Parathyroid adenoma (tissue), 2 donors: ENCODE data around the gene CAMK2G.

Source experiments
- H2AFZ ChIP-seq: fragments of 300-600 bp; sonication (generic); one replicate; pipeline ENCODE4 v1.7.0; 2017; ENCODE audit warnings: antibody characterized with exemption, mild to moderate bottlenecking
- H3K27ac ChIP-seq: fragments of 300-600 bp; sonication (generic); one replicate; pipeline ENCODE4 v1.7.0; 2017
- H3K27me3 ChIP-seq: fragments of 300-600 bp; sonication (generic); one replicate; pipeline ENCODE4 v1.7.0; 2017; ENCODE audit warnings: low read length; ENCODE audit not compliant: control insufficient read depth, insufficient read depth
- H3K36me3 ChIP-seq: fragments of 300-600 bp; sonication (generic); one replicate; pipeline ENCODE4 v1.7.0; 2017; ENCODE audit warnings: low read length; ENCODE audit not compliant: control insufficient read depth, insufficient read depth
- H3K4me1 ChIP-seq: fragments of 300-600 bp; sonication (generic); one replicate; pipeline ENCODE4 v1.7.0; 2017; ENCODE audit warnings: control low read depth
- H3K4me2 ChIP-seq: fragments of 300-600 bp; sonication (generic); one replicate; pipeline ENCODE4 v1.7.0; 2017; ENCODE audit warnings: low read length
- H3K4me3 ChIP-seq: fragments of 300-600 bp; sonication (generic); one replicate; pipeline ENCODE4 v1.7.0; 2017; ENCODE audit warnings: low read depth, low read length
- H3K79me2 ChIP-seq: fragments of 300-600 bp; sonication (generic); one replicate; pipeline ENCODE4 v1.7.0; 2017; ENCODE audit warnings: control low read depth
- H3K9ac ChIP-seq: fragments of 300-600 bp; sonication (generic); one replicate; pipeline ENCODE4 v1.7.0; 2017; ENCODE audit warnings: mild to moderate bottlenecking
- H3K9me3 ChIP-seq: fragments of 300-600 bp; sonication (generic); one replicate; pipeline ENCODE4 v1.7.0; 2017; ENCODE audit warnings: low read length; ENCODE audit not compliant: control insufficient read depth
- TF ChIP-seq, protein P1 (sequence below): fragments of 300-600 bp; sonication (generic); IDR thresholded peaks from one replicate; pipeline ENCODE4 v1.7.0; 2017; ENCODE audit warnings: antibody characterized with exemption, mild to moderate bottlenecking
- donor health status: primary hyperparathyroidism.

CAMK2G gene

DNA sequence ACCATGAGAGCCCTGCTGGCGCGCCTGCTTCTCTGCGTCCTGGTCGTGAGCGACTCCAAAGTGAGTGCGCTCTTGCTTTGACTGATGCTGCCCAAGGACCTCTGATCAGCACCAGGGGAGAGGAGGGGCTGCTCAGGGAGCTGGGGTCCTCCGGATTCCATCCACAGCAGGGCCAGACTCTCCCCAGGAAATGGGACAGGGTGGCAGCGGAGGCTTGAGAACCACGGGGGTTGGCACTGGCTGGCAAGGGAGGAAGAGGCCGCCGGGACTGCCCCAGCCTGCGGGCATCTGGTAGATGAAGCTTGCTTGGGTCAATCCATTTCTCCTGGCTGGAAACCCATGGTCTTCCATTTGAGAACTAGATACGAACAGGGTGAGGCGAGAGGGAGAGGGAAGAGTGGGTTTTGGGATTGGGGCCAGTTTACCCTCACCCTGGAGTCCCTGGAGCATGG lies 37.2 kb upstream of the CAMK2G start:
- H3K36me3 ChIP-seq = no peaks in the 10 kb centered on the region
- H3K4me1 ChIP-seq = peaks cover 3% of the 10 kb centered on the region
- no peaks in the 10 kb centered on the region for H3K9me3 ChIP-seq
- no peak overlapping the region for H3K27ac ChIP-seq
- H2AFZ ChIP-seq = peak overlapping the region; percentile 80
- peak overlapping the region; percentile 16 for H3K4me2 ChIP-seq
- no peaks in the 10 kb centered on the region for H3K79me2 ChIP-seq
- H3K27me3 ChIP-seq = no peaks in the 10 kb centered on the region
- peak overlapping the region; percentile 3 for H3K4me3 ChIP-seq
- no peak overlapping the region for H3K9ac ChIP-seq
- TF ChIP-seq, protein P1, sequence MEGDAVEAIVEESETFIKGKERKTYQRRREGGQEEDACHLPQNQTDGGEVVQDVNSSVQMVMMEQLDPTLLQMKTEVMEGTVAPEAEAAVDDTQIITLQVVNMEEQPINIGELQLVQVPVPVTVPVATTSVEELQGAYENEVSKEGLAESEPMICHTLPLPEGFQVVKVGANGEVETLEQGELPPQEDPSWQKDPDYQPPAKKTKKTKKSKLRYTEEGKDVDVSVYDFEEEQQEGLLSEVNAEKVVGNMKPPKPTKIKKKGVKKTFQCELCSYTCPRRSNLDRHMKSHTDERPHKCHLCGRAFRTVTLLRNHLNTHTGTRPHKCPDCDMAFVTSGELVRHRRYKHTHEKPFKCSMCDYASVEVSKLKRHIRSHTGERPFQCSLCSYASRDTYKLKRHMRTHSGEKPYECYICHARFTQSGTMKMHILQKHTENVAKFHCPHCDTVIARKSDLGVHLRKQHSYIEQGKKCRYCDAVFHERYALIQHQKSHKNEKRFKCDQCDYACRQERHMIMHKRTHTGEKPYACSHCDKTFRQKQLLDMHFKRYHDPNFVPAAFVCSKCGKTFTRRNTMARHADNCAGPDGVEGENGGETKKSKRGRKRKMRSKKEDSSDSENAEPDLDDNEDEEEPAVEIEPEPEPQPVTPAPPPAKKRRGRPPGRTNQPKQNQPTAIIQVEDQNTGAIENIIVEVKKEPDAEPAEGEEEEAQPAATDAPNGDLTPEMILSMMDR = no peak

DNA sequence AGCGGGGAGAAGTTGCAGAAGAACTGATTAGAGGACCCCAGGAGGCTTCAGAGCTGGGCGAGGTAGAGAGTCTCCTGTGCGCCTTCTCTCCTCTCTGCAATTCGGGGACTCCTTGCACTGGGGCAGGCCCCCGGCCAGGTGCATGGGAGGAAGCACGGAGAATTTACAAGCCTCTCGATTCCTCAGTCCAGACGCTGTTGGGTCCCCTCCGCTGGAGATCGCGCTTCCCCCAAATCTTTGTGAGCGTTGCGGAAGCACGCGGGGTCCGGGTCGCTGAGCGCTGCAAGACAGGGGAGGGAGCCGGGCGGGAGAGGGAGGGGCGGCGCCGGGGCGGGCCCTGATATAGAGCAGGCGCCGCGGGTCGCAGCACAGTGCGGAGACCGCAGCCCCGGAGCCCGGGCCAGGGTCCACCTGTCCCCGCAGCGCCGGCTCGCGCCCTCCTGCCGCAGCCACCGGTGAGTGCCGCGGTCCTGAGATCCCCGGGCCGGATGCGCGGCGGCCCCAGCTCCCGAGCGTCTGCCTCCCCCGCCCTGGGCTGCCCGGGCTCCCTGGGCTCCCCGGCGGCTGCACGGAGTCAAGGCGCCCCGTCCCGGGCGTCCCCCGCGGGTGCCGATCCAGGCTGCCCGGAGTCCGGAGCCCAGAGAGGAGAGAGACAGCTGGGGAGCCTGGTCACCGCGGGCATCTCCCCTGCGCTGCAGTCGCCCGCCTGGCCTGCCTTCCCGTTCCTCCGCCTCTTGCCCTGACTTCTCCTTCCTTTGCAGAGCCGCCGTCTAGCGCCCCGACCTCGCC lies 36.6 kb upstream of the CAMK2G start, which contains the start of gene PLAU:
PLAU (plus strand) TSS at position 369 of the 789 bp plus-strand sequence. CDS start 424 bp downstream, outside the sequence.
- no peak within 1 kb of the TSS for H3K9ac ChIP-seq
- TF ChIP-seq, protein P1 = no peak
- no peaks in the 10 kb centered on the region for H3K9me3 ChIP-seq
- no peaks in the 10 kb centered on the region for H3K79me2 ChIP-seq
- peak within 1 kb of the TSS; percentile 80 for H2AFZ ChIP-seq
- no peaks in the 10 kb centered on the region for H3K36me3 ChIP-seq
- H3K4me1 ChIP-seq = peaks cover 3% of the 10 kb centered on the region
- no peaks in the 10 kb centered on the region for H3K27me3 ChIP-seq
- peak within 1 kb of the TSS; percentile 16 for H3K4me2 ChIP-seq
- H3K27ac ChIP-seq = no peak within 1 kb of the TSS
- H3K4me3 ChIP-seq = peak within 1 kb of the TSS; percentile 3

DNA sequence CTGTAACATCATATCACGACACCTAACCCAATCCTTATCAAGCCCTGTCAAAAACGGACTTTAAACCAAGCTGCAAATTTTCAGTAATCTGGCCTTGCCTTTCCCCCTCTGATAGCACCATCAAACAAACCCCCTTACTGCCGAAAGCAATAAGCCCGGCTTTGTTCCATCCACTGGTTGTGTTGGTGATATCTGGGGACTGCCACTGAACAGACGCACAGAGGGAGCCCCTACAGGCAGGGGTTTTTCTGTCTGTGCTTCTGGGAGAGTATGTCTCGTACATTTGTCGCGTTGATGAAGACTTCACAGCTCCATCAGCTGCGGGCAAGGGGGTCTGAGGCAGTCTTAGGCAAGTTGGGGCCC lies 36.0 kb upstream of the CAMK2G start:
- Histone ChIP-seq H3K27me3 (no peaks in the 10 kb centered on the region), H3K79me2 (no peaks in the 10 kb centered on the region), H3K4me3 (peak overlapping the region; percentile 3), H3K9ac (no peak overlapping the region), H3K27ac (no peak overlapping the region), H2AFZ (peak overlapping the region; percentile 80), H3K9me3 (no peaks in the 10 kb centered on the region), H3K4me1 (peaks cover 3% of the 10 kb centered on the region), H3K36me3 (no peaks in the 10 kb centered on the region), H3K4me2 (peak overlapping the region; percentile 16)
- TF ChIP-seq, protein P1 = no peak

DNA sequence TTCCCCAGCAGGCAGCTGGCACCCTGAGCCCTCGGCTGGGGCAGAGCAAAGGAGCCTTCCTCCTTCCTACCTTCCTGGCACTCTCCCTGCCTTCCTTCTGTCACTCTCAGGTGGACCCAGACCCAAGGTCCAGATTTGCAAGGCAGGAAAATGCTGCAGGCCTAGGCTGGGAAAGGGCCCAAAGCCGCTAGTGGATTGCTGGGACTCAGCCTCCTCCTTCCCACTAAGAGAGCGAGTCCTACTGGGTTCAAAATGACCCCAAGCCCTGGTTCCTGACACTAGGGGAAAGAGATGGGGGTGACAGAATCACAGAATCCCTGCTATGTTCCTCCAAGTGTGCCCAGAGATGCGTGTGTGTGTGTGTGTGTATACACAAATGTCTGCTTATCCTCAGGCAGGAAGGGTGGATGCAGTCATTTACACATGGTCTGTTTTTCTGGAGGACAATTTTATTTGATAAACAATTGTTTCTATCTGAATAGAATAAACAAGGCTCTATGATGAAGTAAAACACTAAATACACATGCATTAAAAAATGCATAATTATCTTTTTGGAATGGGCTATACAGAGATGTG lies 35.3 kb upstream of the CAMK2G start:
- Histone ChIP-seq H3K4me3 (no peak overlapping the region), H2AFZ (no peak overlapping the region), H3K79me2 (no peaks in the 10 kb centered on the region), H3K36me3 (no peaks in the 10 kb centered on the region), H3K27me3 (no peaks in the 10 kb centered on the region), H3K4me1 (peaks cover 3% of the 10 kb centered on the region), H3K4me2 (no peak overlapping the region), H3K9me3 (no peaks in the 10 kb centered on the region), H3K27ac (no peak overlapping the region), H3K9ac (no peak overlapping the region)
- TF ChIP-seq, protein P1 = no peak
